NCI-H128 (cell line): ENCODE measurements around the gene INO80.
"Not testable (repeated sequence)": the region's sequence is repeated elsewhere in the genome, so short reads cannot be mapped to it uniquely, and the experiment has no call there.

ENCODE experiments used
- DNase-seq: peaks from one replicate; lab custom pipeline; 2025; ENCODE audit not compliant: unreplicated experiment; lab: John Stamatoyannopoulos, UW

Gene INO80

GRCh38 chr15:41116116-41116961 is at the start of gene INO80:
TSS of gene INO80 (minus strand) at chr15:41116280. CDS start at chr15:41096310, 19,970 bp downstream.
- peak; percentile 85 for DNase-seq

- DNase-seq: no peak
Measured at GRCh38 chr15:41161736-41162135, 45.7 kb upstream of the INO80 start.

GRCh38 chr15:41161336-41161735 is 45.3 kb upstream of the INO80 start:
- no peak for DNase-seq

GRCh38 chr15:41160639-41161315 is 44.7 kb upstream of the INO80 start:
- no peak for DNase-seq

GRCh38 chr15:41154412-41154811 is 38.3 kb upstream of the INO80 start:
- DNase-seq: no peak

- DNase-seq: no peak
Measured at GRCh38 chr15:41153733-41154132, 37.7 kb upstream of the INO80 start.

- DNase-seq: no peak
Measured at GRCh38 chr15:41151451-41152005, 35.4 kb upstream of the INO80 start.

- DNase-seq: no peak
Measured at GRCh38 chr15:41150279-41150678, 34.2 kb upstream of the INO80 start.

GRCh38 chr15:41148065-41148464 is 32.0 kb upstream of the INO80 start:
- DNase-seq: no peak

GRCh38 chr15:41139619-41140018 is 23.5 kb upstream of the INO80 start:
- no peak for DNase-seq

GRCh38 chr15:41139112-41139511 is 23.0 kb upstream of the INO80 start:
- DNase-seq: not testable (repeated sequence)

- not testable (repeated sequence) for DNase-seq
Measured at GRCh38 chr15:41135580-41135979, 19.5 kb upstream of the INO80 start.

GRCh38 chr15:41133454-41133853 is 17.4 kb upstream of the INO80 start:
- DNase-seq: no peak

- not testable (repeated sequence) for DNase-seq
Measured at GRCh38 chr15:41132094-41132493, 16.0 kb upstream of the INO80 start.

GRCh38 chr15:41128174-41128902 is 12.3 kb upstream of the INO80 start:
- no peak for DNase-seq

GRCh38 chr15:41125931-41126642 is 10.0 kb upstream of the INO80 start:
- DNase-seq: no peak

- DNase-seq: no peak
Measured at GRCh38 chr15:41125063-41125669, 9.1 kb upstream of the INO80 start.

- no peak for DNase-seq
Measured at GRCh38 chr15:41124058-41124457, 8.0 kb upstream of the INO80 start.

- DNase-seq: no peak
Measured at GRCh38 chr15:41122849-41123248, 6.8 kb upstream of the INO80 start.

GRCh38 chr15:41121951-41122350 is 5.9 kb upstream of the INO80 start:
- DNase-seq: no peak

GRCh38 chr15:41116962-41117252 is 827 bp upstream of the INO80 start:
- DNase-seq: no peak
